OCI-LY1 (cell line): Measurements from ENCODE around the gene HSPB2.

ENCODE experiments used
- EZH2 ChIP-seq: fragments of 200-600 bp; sonication (generic), shearing (Covaris generic); IDR thresholded peaks from 2 replicates; pipeline ENCODE4 v1.8.0; 2017; ENCODE audit warnings: borderline replicate concordance, mixed run types, mild to moderate bottlenecking, antibody characterized with exemption, low read length, moderate library complexity, mixed read lengths
- TF ChIP-seq, protein P1 (sequence below): fragments of 200-600 bp; sonication (generic), shearing (Covaris generic); IDR thresholded peaks from 2 replicates; pipeline ENCODE4 v1.5.1; 2017; ENCODE audit warnings: mild to moderate bottlenecking, antibody characterized with exemption, low read length, moderate library complexity, mixed read lengths

DNA sequence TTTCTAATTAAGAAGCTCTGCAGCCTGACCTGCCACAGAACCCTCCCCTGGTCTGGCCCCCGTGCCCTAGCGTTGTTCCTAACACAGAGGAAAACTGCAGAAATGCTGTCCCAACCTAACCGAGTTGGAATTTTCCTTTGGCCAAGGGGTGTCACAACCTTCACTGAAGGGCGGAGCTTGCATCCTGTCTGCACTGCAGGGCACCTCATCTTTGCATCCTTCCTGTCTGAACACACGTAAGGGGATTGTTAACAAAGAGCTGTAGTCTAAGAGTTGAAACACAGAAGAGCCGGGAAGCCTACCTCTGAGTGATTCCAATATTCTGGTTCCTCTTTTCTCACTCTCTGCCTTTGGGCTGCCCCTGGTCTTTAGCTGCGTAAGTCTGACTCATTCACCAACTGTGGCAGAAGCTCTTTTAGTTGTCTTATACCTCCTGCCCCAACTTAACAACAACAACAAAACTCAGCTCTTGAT lies 26.2 kb downstream of the HSPB2 start:
- TF ChIP-seq, protein P1, sequence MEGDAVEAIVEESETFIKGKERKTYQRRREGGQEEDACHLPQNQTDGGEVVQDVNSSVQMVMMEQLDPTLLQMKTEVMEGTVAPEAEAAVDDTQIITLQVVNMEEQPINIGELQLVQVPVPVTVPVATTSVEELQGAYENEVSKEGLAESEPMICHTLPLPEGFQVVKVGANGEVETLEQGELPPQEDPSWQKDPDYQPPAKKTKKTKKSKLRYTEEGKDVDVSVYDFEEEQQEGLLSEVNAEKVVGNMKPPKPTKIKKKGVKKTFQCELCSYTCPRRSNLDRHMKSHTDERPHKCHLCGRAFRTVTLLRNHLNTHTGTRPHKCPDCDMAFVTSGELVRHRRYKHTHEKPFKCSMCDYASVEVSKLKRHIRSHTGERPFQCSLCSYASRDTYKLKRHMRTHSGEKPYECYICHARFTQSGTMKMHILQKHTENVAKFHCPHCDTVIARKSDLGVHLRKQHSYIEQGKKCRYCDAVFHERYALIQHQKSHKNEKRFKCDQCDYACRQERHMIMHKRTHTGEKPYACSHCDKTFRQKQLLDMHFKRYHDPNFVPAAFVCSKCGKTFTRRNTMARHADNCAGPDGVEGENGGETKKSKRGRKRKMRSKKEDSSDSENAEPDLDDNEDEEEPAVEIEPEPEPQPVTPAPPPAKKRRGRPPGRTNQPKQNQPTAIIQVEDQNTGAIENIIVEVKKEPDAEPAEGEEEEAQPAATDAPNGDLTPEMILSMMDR, result no peak
- TF ChIP-seq EZH2, result no peak
